EL (cell line): Measurements from ENCODE around the gene TMEM45A.
"Not testable (repeated sequence)": the region's sequence is repeated elsewhere in the genome, so short reads cannot be mapped to it uniquely, and the experiment has no call there.

Experiments used
- DNase-seq: peaks from one replicate; pipeline ENCODE4 v3.0.0-alpha.2; 2016

The TMEM45A gene

DNA sequence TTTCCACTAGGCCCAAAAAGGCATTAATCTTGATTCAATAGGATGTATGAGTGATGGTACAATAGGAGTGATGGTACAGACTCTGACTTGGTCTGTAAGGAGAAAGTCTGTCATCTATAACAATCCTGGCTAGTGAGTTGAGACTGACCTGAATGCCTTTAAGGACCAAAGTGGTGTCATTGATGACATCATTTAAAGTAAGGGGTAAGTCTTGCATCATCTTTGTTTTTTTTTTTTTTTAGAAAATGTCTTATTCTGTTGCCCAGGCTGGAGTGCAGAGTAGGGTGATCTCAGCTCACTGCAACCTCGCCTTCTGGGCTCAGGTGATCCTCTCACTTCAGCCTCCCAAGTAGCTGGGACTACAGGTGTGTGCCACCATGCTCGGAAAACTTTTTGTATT is 5.6 kb upstream of the TMEM45A start:
- DNase-seq = no peak

DNA sequence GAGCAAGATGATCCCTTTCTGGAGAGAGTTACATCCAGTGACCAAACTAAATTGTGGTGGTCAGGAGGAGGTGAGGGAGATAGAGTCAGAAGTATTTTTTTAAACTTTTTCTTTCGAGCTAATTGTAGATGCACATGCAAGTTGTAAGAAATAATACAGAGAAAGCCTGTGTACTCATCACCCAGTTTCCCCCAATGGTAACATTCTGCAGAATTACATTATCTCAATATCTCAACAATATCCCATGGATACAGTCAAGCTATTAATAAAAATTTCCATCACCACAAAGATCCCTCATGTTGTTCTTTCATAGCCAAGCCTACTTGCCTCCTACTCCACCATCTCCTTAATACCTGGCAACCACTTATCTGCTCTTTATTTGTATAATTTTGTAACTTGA is 3.3 kb upstream of the TMEM45A start:
- DNase-seq = no peak

DNA sequence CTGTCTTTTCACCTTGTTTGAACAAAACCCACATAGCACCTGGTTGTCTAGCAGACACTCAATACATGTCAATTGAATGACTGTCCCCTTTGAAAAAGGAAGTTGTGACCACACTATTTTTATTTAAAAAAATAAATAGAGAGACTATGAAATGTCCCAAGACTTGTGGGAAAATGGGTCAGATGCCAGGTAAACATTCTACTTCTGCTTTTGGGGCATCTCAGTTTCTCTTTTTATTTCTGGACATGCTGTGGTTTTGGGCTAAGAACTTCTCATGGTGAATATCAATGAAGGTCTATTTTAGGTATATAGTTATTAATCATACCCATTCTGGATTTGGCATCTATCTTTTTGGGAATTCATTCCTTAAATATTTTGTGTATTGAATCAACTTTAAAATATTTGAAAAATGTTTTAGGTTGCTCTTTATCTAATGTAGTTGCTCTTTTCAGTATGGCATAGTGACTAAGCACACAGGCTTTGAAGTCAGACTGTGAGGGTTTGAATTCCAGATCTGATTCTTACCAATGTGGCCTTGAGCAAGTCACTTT is 4.4 kb downstream of the TMEM45A start:
- DNase-seq = peak; percentile 89

DNA sequence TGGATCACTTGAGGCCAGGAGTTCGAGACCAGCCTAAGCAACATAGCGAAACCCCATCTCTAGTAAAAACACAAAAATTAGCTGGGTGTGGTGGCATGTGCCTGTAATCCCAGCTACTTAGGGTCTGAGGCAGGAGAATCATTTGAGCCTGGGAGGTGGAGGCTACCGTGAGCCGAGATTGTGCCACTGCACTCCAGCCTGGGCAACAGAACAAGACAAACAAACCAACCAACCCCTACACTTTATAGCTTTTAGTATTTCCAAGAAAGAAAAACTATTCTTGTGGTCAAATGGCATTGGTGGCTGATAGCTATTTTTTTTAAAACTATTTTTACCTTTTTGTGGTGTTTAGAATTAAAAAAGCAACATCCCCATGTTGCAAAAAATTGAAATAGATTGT is 7.2 kb downstream of the TMEM45A start:
- no peak for DNase-seq

DNA sequence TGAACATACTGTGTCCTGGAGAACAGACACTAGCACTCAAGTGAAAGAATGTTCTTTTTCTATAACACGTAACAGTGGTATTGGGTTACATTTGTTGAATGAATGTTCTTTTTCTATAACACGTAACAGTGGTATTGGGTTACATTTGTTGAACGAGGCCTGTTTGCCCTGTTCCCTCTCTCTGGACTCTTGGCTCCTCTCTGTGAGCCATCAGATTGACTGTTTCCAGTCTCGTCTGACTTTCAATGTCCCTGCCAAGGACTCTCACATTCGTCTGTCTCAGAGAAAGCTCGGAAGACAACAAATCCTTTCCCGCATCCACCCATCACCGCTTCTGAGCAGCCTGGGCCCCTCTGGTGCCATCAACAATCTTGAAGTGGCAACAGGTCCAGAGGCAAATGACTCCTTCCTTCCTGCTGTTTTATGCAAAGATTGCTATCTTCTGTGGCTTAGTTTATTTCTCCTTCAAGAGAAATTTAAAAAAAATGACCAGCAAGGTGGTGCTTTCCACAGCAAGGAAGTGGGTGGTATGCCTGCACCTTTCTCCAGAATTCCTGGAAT is 8.0 kb downstream of the TMEM45A start:
- no peak for DNase-seq

DNA sequence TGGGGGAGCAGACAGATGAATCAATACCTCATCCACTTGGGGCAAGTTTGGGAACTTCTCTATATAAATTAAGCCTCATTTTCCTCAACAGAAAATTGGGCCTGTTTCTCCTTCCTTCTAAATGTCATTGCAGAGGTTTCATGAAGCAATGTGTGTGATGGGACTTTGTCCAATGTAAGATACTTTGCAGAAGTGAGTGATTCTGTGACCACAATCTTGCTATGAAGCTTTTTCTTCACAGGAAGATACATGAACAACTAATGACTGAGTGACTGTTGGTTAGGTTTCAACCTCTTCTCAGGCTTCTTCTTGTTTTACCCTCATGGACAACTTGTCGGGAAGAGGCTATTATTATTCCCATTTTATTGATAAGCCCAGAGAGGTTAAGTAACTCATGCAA is 11.0 kb downstream of the TMEM45A start:
- no peak for DNase-seq

DNA sequence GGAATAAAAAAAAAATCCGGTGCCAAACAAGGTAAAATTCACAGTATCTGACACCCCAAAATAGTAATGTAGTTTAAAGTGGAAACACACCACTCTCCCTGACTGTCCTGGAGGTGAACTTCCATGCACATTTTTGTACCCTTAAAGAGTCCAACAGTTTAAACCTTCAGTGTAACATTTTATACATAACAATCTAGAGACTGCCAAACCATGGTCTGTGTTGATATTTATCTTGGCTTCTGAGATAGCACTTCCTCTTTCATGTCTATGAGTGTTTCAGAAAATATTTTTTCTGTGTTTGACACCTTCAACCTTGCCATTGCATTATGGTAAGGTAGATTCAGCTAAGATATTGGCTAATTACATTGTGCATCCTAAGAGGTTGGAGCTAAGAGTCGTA is 13.9 kb downstream of the TMEM45A start:
- DNase-seq = peak; percentile 14

DNA sequence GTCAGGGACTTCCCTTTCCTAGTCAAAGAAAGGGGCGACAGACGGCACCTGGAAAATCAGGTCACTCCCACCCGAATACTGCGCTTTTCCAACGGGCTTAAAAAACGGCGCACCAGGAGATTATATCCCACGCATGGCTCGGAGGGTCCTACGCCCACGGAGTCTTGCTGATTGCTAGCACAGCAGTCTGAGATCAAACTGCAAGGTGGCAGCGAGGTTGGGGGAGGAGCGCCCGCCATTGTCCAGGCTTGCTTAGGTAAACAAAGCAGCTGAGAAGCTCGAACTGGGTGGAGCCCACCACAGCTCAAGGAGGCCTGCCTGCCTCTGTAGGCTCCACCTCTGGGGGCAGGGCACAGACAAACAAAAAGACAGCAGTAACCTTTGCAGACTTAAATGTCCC is 17.4 kb downstream of the TMEM45A start:
- not testable (repeated sequence) for DNase-seq

DNA sequence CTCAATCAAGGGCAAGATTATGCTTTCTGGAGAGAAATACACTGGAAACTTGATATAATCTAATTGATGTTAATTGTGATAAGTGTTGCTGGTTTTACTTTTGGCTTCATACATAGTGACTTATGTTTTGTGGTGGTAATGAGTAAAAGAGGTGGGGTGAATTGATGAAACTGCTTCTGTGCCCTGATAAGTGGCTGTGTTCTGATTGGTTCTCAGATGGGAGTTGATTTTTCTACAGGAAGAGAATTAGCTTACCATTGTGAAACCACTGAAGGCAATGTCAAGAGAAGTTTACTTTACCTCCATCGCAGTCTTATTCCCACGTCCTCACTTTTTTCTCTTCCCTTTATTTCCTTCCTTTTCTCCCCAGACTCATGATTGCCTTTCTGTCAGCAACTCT is 23.8 kb downstream of the TMEM45A start:
- DNase-seq = no peak

DNA sequence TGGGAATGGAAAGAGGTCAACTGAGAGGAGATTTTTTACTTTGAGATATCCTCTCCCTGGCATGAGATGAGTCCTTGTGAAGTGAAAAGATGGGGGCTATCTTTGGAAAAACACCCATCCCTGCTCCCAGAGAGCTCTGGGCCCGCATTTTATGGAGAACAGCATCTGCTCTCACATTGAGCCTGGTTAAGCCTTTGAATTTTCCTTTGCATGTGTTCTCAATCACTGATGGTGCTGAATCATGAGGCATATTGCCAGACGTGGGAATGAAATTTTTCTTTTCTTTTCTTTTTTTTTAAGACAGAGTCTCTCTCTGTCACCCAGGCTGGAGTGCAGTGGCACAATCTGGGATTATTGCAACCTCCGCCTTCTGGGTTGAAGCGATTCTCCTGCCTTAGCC is 24.4 kb downstream of the TMEM45A start:
- peak; percentile 37 for DNase-seq

DNA sequence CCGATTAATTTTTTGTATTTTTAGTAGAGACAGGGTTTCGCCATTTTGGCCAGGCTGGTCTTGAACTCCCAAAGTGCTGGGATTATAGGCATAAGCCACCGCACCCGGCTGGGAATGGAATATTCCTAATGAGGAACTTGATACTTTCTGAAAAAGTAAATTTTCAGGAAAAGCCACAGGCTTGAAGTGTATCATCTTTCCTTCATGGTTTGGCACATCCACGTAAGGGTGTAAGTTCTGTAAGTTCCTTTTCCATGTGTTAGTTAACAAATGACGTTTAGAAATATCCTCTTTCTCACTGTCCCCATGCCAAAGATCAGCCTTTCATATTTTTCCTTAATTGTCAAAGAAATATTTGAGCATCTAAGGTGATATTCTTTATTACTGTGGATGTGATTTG is 24.9 kb downstream of the TMEM45A start:
- DNase-seq = no peak

DNA sequence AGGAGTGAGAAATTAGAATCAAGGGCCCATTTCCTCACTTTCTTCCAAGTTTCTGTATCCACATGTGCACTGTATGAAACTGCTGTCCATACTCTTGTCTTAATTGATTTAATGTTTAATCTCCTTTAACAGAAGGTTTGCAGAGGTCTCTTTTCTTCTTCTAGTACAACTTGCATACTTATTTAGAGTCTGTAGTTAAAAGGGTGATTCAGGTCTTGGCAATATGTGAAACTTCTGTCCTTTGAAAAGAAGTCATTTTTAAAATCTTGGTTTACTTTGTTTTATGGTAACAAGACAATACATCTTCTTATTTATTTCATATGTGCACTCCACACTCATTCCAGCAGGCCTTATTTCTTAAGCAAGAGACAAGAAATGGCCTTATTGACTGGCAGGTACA is 25.8 kb downstream of the TMEM45A start:
- no peak for DNase-seq

DNA sequence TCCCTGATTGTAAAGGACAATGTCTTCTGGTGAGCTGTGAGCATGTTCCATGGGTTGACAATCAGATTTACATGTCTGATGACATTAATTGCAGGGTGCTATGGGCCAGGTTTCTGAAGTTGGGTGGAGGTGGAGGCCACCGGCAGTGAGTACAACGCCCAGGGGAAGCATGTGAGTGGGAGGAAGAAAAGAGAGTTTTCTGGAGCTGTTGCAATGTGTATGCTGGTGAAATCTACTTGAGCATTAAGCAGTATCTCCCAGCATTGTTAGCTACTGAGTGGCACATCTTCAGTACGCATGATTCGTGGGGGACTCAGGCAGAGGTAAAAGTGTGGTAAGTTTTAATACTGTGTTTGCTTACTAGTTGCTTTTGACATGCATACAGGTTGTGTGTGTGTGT is 26.6 kb downstream of the TMEM45A start:
- no peak for DNase-seq

DNA sequence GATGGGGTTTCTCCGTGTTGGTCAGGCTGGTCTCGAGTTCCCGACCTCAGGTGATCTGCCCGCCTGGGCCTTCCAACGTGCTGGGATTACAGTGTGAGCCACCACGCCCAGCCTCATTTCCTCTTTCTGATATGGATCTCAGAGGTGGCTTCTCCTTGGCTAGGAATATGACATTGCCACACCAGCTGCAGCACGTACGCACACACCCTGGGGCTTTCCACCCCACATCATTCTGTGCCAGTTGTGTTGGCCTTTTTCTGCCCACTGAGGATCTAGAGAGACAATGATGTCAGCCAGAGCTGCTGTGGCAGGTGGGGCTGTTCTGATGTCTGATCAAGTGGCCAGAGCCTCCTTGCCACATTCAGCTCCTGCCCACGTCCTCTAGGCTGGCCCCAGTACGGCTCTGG is 29.0 kb downstream of the TMEM45A start:
- DNase-seq = no peak

DNA sequence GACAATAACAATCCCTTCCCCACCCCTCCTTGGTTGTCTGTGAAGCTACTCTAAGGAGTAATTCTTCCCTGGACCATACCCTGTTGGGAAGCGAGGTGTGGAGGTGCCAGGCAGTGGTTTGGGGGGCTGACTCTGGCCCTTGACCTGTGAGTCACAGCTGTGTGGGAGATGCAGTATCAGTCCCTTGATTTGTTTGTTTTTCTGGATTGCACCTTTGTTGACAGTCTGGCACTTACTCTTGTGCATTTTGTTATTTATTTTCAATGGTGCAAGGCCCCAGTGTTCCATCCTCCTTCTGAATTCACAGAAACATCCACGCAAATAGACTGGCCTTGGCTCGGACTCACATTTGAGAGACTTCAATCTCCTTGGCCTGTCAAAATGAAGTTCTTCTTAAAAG is 29.7 kb downstream of the TMEM45A start:
- DNase-seq = no peak

DNA sequence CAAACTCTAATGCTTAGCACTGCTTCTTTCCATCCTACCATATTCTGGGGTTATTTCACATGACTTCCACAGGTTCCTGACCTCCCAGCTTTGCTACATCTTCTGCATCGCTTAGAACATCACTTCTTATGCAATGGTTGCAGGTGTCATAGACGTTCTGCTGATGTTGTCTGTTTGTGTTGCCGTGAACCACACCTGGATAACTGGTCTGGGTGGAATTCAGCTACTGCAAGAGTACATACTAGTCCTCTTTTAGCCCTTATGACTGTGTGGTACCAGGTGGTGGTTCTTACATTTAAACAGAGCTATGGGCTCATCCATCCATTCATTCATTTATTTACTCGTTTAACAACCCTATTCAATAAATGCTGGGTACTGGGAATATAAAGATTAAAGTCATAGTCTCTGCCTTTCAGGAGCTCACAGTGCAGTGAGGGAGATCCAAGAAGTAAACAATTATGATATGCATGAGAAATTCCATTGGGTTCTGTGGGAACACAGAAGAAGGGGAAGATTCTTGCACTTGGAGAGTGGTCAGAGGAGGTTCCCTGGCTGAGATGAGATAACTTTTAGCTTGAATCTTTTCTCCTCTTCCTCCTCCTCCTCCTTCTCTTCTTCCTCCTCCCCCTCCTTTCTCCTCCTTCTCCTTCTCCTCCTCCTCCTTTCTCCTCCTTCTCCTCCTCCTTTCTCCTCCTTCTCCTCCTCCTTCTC is 30.8 kb downstream of the TMEM45A start:
- no peak for DNase-seq

DNA sequence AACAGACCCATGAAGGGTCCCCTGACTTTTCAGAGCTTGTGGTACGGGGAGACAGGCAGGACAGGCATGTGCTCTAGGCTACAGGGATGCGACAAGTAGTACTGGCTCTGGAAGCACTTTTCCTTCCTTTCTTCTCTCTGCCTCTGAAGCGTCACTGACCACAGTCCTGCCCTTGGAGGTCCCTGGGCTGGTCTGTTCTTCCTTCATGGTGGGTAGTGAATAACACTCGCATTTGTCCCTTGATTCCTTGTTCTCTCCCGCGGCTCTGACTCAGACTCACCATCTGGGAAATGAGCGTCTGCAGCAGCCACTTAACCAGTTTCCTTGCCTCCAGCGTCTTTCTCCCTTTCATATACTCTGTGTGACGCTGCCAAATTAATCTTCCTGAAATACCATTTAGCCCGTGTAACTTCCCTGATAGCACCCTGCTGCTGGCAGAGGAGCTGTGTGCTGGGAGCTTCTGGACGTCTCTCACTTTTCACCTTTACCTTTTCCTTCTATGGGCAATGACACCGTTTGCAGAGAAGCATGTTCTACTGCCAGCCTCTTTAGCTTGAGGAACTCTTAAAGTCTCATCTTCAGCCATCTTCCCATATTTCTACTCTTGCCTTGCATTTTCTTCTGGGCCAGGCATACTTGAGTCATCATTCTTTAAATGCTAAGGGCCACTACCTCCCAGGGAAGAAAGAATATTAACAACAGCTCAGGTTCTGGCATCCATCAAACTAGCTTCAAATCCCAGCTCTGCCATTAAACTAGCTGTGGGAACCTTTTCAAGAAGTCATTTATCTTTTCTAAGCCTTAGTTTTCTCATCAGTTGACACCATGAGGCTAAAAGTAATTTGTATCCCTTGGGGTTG is 33.6 kb downstream of the TMEM45A start:
- DNase-seq = peak; percentile 97

DNA sequence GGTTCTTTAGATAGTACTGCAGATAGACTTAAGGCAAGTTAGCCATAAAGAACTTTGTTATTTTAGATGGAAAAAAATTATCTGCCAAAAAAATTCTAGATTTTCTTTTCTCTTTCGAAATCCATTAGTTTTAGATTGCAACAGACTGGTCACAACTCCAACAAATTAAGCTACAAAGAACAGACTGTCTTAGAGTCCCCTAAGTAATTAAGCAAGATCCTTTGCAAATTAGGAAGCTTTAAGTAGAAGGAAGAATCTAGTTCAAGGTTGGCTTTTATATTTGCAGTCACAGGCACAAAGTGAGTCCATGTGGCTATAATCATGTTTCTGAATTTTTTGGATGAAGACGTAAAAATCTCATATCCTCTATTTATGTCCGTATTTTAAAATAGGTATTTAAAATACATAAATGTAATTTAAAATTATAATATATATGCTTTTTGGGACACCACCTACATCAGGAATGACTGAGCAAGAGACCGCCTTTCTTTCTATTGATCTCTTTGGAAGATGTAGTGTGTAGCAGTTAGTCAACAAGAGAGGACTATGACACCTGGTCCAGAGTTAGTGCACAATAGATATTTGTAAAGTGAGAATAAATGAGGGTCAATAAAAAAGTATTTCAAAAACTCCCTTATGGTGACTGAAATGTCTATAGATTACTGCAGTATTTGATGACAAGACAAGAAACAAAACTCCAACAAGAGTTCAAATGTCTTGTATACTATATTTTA is 34.4 kb downstream of the TMEM45A start:
- DNase-seq = no peak

DNA sequence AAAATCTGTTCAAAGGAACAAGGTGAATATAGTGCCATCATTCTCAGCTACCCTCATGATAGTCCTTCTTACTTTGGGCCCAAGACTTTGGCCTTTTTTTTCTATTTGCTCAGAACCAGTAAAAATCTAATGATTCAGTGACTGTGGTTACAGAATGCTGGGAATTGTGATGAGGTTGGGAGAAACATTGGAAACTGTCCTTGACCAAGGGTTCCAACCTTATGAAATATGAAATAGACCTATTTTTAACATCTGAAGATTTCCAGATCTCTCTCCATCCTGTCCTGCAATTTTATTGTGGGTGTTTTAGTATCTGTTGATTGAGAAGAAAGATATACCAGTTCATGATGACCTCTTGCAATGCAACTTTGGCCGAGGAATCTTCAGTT is 34.9 kb downstream of the TMEM45A start:
- DNase-seq = no peak

DNA sequence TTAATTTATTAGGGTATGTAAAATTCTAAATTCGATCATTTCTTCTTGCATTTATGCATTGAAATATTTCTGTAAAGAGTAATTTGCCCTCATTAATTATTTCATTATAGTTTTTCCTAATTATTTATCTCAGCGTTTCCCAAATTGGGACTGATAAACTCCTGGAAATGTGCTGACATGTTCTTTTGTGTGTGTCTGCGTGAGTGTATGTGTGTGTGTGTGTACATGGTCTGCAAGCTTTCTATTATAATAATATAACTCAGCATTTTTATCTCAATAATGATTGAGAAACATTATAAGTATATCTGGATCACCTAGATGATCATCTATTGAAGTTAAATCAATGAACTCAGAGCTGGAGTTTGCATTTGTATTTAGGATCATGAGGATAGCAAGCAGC is 38.7 kb downstream of the TMEM45A start:
- no peak for DNase-seq

DNA sequence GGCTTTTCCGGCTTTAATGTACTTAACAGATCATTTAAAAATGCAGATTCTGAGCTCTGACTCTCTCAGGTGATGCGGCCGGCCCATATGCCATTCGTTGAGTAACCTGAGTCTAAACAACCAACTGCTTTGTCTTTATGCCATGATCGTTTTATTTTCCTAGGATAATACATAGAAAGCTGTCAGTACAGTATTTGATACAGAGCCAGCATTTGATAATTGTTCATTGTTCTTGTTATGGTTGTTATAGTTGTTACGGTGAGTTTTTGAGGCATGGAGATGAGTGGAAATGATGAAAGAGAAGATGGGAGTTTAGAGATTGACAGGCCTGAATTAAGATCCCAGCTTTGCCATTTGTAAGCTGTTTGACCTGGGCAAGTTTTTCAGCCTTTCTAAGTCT is 40.0 kb downstream of the TMEM45A start:
- DNase-seq = no peak

DNA sequence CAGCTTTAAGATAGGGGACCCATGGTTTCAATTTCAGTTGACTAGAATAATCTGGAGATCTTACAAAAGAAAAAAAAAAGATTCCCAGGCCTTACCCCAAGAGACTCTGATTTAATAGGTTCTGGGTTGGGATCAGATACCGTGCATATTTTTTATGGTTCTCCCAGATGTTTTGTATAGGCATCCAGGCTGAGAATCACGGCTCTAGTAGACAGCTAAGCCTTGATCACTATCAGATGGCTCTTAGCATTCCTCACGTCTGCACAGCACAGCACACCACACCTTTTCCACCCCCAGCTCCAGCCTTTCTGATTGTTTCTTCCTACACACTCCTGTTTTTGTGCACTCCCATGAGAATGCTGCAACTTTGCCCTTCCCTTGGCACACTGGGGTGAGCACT is 40.8 kb downstream of the TMEM45A start:
- peak; percentile 54 for DNase-seq

DNA sequence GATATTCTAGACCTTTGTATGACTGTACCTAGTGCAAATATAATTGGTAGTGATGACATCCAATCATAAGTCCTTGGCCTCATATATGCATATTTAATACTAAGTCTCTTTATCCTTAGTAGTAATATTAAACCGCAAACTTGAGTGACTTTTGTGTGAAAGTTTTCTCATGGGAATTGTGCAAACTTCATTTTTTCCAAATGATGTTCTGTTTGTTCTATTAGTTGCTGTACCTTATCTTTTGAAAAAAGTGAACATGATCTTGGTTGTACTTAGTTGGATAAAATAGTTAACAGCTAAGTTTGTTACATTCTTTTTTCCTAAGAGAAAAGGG is 43.2 kb downstream of the TMEM45A start:
- DNase-seq = no peak
